GM12878 (cell line): Measurements from ENCODE around the gene RPP30. TPM values are rescaled to one million over a fixed set of nuclear protein-coding genes. Genes with fewer than 3 reads are reported as not detected.
A peak's percentile ranks its signal among the peaks of the same experiment; 100 is the strongest.

Experiments used
- CBX3 ChIP-seq: fragments of 200-600 bp; sonication (generic); IDR thresholded peaks from 2 replicates; pipeline ENCODE4 v1.6.1; 2016; ENCODE audit warnings: low read depth, borderline replicate concordance
- CEBPB ChIP-seq, 2 experiments: fragments of 150-350 bp in 1 of 2; IDR thresholded peaks; 2 replicates each; pipeline ENCODE4 v1.6.1; 2012 to 2014; ENCODE audit warnings: low read depth in 2 of 2, low read length in 2 of 2, borderline replicate concordance in 1 of 2, inconsistent platforms in 1 of 2
- CHD1 ChIP-seq: IDR thresholded peaks from 2 replicates; pipeline ENCODE4 v1.6.1; 2012; ENCODE audit warnings: low read depth, low read length, improper control_type of control experiment
- CHD2 ChIP-seq: IDR thresholded peaks from 2 replicates; pipeline ENCODE4 v1.6.1; 2011; ENCODE audit warnings: low read depth, low read length, improper control_type of control experiment, borderline replicate concordance
- ETV6 ChIP-seq, 2 experiments: fragments of 450-650 bp in 1 of 2; IDR thresholded peaks in 1 of 2; conservative IDR thresholded peaks in 1 of 2; 2 replicates each; pipeline ENCODE4 v1.6.1; 2014; ENCODE audit warnings: antibody characterized with exemption in 1 of 2, borderline replicate concordance in 1 of 2, low read depth in 1 of 2, mild to moderate bottlenecking in 1 of 2, moderate library complexity in 1 of 2
- GATAD2B ChIP-seq: fragments of 450-650 bp; conservative IDR thresholded peaks from 2 replicates; pipeline ENCODE4 v1.6.1; 2017; ENCODE audit warnings: low read depth, mild to moderate bottlenecking, moderate library complexity
- HDAC2 ChIP-seq: fragments of 200-600 bp; sonication (generic); IDR thresholded peaks from 2 replicates; pipeline ENCODE4 v1.6.1; 2017
- LARP7 ChIP-seq: fragments of 450-650 bp; IDR thresholded peaks from 2 replicates; pipeline ENCODE4 v1.6.1; 2017; ENCODE audit warnings: mild to moderate bottlenecking
- MTA3 ChIP-seq: IDR thresholded peaks from 2 replicates; pipeline ENCODE4 v1.6.1; 2012; ENCODE audit warnings: low read length, inconsistent platforms, borderline replicate concordance
- NFIC ChIP-seq: IDR thresholded peaks from 2 replicates; pipeline ENCODE4 v1.6.1; 2012; ENCODE audit warnings: low read depth, mild to moderate bottlenecking, inconsistent platforms, low read length, moderate library complexity
- POU2F2 ChIP-seq: IDR thresholded peaks from 3 replicates; pipeline ENCODE4 v1.6.1; 2011; ENCODE audit warnings: low read depth, mild to moderate bottlenecking, low read length, borderline replicate concordance
- RAD51 ChIP-seq: fragments of 450-650 bp; IDR thresholded peaks from 2 replicates; pipeline ENCODE4 v1.6.1; 2016; ENCODE audit warnings: moderate library complexity, mild to moderate bottlenecking, inconsistent platforms
- RFX5 ChIP-seq: IDR thresholded peaks from 2 replicates; pipeline ENCODE4 v1.6.1; 2011; ENCODE audit warnings: low read depth, low read length, improper control_type of control experiment
- SIX5 ChIP-seq: IDR thresholded peaks from 2 replicates; pipeline ENCODE4 v1.6.1; 2011; ENCODE audit warnings: mild to moderate bottlenecking, low read depth, low read length, moderate library complexity; ENCODE audit not compliant: severe bottlenecking
- SREBF1 ChIP-seq: IDR thresholded peaks from 2 replicates; pipeline ENCODE4 v1.6.1; 2012; ENCODE audit warnings: mild to moderate bottlenecking, low read length
- TARDBP ChIP-seq: IDR thresholded peaks from 2 replicates; pipeline ENCODE4 v1.6.1; 2016; ENCODE audit warnings: borderline replicate concordance
- TCF3 ChIP-seq: IDR thresholded peaks from 2 replicates; pipeline ENCODE4 v1.6.1; 2012; ENCODE audit warnings: low read depth, mild to moderate bottlenecking, low read length, borderline replicate concordance; ENCODE audit not compliant: insufficient read depth
- ZNF24 ChIP-seq: fragments of 450-650 bp; IDR thresholded peaks from 2 replicates; pipeline ENCODE4 v1.6.1; 2017; ENCODE audit warnings: antibody characterized with exemption, mild to moderate bottlenecking
- polyA plus RNA-seq, 11 experiments: library from polyadenylated mRNA; depleted of rRNA in 4 of 11; unstranded in 6 of 11; stranded (reverse) in 5 of 11; fragments of >200 nt; fragmentation: Nextera tagmentation in 4 of 11; fragmentation: Illumina TruSeq in 1 of 11; extraction: Ambion mirVana in 4 of 11; extraction: Trizol in 1 of 11; gene quantifications; 1 replicate in 1 of 11; 2 replicates in 10 of 11; pipeline versions ENCODE4 v1.2.1 to v1.2.3, GENCODE V29; 2011 to 2016; ENCODE audit warnings: inconsistent platforms in 2 of 11, missing spikeins in 2 of 11, low read depth in 1 of 11
- total RNA-seq, 4 experiments: library from RNA; depleted of rRNA in 3 of 4; stranded (reverse); fragments of >200 nt in 3 of 4; fragmentation: Illumina TruSeq in 1 of 4; extraction: Trizol in 1 of 4; gene quantifications; 2 replicates each; pipeline versions ENCODE4 v1.2.1 to v1.2.3, GENCODE V29; 2013 to 2021
- TF ChIP-seq, protein P1 (sequence below): fragments of 450-650 bp; formaldehyde crosslinking; IDR thresholded peaks from 2 replicates; pipeline ENCODE4 v1.4.0; 2022; ENCODE audit warnings: mild to moderate bottlenecking, moderate library complexity
- TF ChIP-seq, protein P2 (sequence below): IDR thresholded peaks from 2 replicates; pipeline ENCODE4 v1.6.1; 2012; ENCODE audit warnings: low read length, inconsistent platforms

Gene RPP30
- total and polyA plus RNA-seq, 10 of the 15 experiments (the other 5 are each of a cell fraction or from before 2014, with no cell fraction given): 48.0 to 208 (median 72.6) TPM

DNA sequence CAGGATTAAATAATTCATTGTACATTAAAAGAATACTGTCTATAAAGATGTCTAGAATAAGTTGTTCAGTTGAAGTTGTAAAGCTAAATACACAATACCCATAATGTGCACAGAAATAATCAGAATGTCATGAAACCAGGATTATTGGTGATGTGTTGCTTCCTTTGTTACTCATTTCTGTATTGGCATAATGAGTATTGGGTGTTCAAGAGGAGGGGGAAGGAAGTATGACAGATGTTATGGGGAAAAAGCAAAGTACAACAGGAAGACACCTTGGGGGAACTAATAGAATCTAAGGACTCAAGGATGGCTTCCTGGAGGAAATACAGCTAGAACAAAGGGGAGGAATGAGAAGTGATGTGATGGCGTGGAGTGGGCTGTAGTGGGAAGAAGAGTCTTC lies 34.2 kb downstream of the RPP30 start (continued):
- TF ChIP-seq TCF3 (0 out of 2 replicates have a peak, but pooled peaks have one; percentile 8), CHD2 (no peak), CEBPB (IDR thresholded peaks at IDR 0.05; ENCODE audit: borderline replicate concordance in 1 of 2, low read depth in 2 of 2, low read length in 2 of 2) (no peak), RFX5 (no peak), POU2F2 (no peak), CHD1 (no peak), SREBF1 (no peak), MTA3 (no peak), GATAD2B (no peak), RAD51 (no peak), TARDBP (no peak), HDAC2 (no peak), LARP7 (no peak), ZNF24 (no peak), NFIC (peak; percentile 75; the same call in 1 of the 2 replicates), ETV6 (conservative IDR thresholded peaks at IDR 0.05 in 1 of 2, IDR thresholded peaks at IDR 0.05 in 1 of 2; ENCODE audit: borderline replicate concordance in 1 of 2, low read depth in 1 of 2) (peak in 1 of 2 experiments; percentile 99; a peak in 2 of 4 replicates), CBX3 (no peak), SIX5 (no peak)
- TF ChIP-seq, protein P1, sequence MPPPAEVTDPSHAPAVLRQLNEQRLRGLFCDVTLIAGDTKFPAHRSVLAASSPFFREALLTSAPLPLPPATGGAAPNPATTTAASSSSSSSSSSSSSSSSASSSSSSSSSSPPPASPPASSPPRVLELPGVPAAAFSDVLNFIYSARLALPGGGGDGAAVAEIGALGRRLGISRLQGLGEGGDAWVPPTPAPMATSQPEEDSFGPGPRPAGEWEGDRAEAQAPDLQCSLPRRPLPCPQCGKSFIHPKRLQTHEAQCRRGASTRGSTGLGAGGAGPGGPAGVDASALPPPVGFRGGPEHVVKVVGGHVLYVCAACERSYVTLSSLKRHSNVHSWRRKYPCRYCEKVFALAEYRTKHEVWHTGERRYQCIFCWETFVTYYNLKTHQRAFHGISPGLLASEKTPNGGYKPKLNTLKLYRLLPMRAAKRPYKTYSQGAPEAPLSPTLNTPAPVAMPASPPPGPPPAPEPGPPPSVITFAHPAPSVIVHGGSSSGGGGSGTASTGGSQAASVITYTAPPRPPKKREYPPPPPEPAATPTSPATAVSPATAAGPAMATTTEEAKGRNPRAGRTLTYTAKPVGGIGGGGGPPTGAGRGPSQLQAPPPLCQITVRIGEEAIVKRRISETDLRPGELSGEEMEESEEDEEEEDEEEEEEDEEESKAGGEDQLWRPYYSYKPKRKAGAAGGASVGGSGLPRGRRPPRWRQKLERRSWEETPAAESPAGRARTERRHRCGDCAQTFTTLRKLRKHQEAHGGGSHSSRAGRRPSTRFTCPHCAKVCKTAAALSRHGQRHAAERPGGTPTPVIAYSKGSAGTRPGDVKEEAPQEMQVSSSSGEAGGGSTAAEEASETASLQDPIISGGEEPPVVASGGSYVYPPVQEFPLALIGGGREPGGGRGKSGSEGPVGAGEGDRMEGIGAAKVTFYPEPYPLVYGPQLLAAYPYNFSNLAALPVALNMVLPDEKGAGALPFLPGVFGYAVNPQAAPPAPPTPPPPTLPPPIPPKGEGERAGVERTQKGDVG (CRISPR knock-in tag): no peak
- TF ChIP-seq, protein P2, sequence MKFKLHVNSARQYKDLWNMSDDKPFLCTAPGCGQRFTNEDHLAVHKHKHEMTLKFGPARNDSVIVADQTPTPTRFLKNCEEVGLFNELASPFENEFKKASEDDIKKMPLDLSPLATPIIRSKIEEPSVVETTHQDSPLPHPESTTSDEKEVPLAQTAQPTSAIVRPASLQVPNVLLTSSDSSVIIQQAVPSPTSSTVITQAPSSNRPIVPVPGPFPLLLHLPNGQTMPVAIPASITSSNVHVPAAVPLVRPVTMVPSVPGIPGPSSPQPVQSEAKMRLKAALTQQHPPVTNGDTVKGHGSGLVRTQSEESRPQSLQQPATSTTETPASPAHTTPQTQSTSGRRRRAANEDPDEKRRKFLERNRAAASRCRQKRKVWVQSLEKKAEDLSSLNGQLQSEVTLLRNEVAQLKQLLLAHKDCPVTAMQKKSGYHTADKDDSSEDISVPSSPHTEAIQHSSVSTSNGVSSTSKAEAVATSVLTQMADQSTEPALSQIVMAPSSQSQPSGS: peak; percentile 41; the same call in 1 of the 2 replicates
